Tibial nerve (tissue), 4 donors: Measurements from ENCODE around the gene CABLES2.

ENCODE experiments used
- CTCF ChIP-seq, 5 experiments: fragments of 200-600 bp in 3 of 5; fragments of 450-650 bp in 2 of 5; sonication (generic) in 3 of 5; IDR thresholded peaks; one replicate each; pipeline ENCODE4 v1.5.1; 2016 to 2019; ENCODE audit warnings: antibody characterized with exemption in 5 of 5, mild to moderate bottlenecking in 3 of 5, moderate library complexity in 2 of 5
- EP300 ChIP-seq, 2 donors: sonication (generic); formaldehyde crosslinking; IDR thresholded peaks; one replicate each; pipeline ENCODE4 v1.6.1; 2017; ENCODE audit warnings: antibody characterized with exemption in 2 of 2, mild to moderate bottlenecking in 1 of 2
- POLR2A ChIP-seq, 2 donors: fragments of 450-650 bp; IDR thresholded peaks; one replicate each; pipeline ENCODE4 v1.6.1; 2017; ENCODE audit warnings: antibody characterized with exemption in 2 of 2, mild to moderate bottlenecking in 2 of 2, moderate library complexity in 2 of 2

- no peak for TF ChIP-seq CTCF (IDR thresholded peaks at IDR 0.05)
- TF ChIP-seq POLR2A (IDR thresholded peaks at IDR 0.05), result no peak
- TF ChIP-seq EP300 (IDR thresholded peaks at IDR 0.05), result no peak
Observed at GRCh38 chr20:62427172-62428001, 20.3 kb upstream of the CABLES2 start, which contains the start of gene RBBP8NL.
